HEK293T (cell line): ENCODE data around the gene APOL3.

Source experiments
- BHLHE40 ChIP-seq: fragments of 450-650 bp; IDR thresholded peaks from 2 replicates; pipeline ENCODE4 v1.6.1; 2016; ENCODE audit warnings: mild to moderate bottlenecking, moderate library complexity, borderline replicate concordance
- FOXK2 ChIP-seq: fragments of 450-650 bp; IDR thresholded peaks from 2 replicates; pipeline ENCODE4 v1.6.1; 2016; ENCODE audit warnings: mild to moderate bottlenecking
- FOXM1 ChIP-seq: fragments of 450-650 bp; IDR thresholded peaks from 2 replicates; pipeline ENCODE4 v1.6.1; 2017; ENCODE audit warnings: mild to moderate bottlenecking, borderline replicate concordance
- LEF1 ChIP-seq: fragments of 450-650 bp; IDR thresholded peaks from 2 replicates; pipeline ENCODE4 v1.6.1; 2017; ENCODE audit warnings: mild to moderate bottlenecking, borderline replicate concordance
- NFRKB ChIP-seq: fragments of 450-650 bp; IDR thresholded peaks from 2 replicates; pipeline ENCODE4 v1.6.1; 2016; ENCODE audit warnings: mild to moderate bottlenecking, moderate library complexity
- SP1 ChIP-seq: fragments of 450-650 bp; IDR thresholded peaks from 2 replicates; pipeline ENCODE4 v1.6.1; 2017
- TARDBP ChIP-seq: fragments of 450-650 bp; IDR thresholded peaks from 2 replicates; pipeline ENCODE4 v1.6.1; 2016

- TF ChIP-seq FOXK2, result no peak
- TF ChIP-seq TARDBP, result no peak
- TF ChIP-seq SP1, result no peak
- no peak for TF ChIP-seq LEF1
- no peak for TF ChIP-seq NFRKB
- no peak for TF ChIP-seq BHLHE40
- no peak for TF ChIP-seq FOXM1
Observed at GRCh38 chr22:36204632-36205015, 44.1 kb upstream of the APOL3 start.
